Ishikawa (cell line): Measurements from ENCODE around the gene THSD4.

ENCODE experiments used
- CEBPB ChIP-seq: IDR thresholded peaks from 2 replicates; pipeline ENCODE4 v1.6.1; 2012
- CREB1 ChIP-seq: IDR thresholded peaks from 2 replicates; pipeline ENCODE4 v1.6.1; 2012; ENCODE audit warnings: low read depth
- EGR1 ChIP-seq: IDR thresholded peaks from 2 replicates; pipeline ENCODE4 v1.6.1; 2012
- EP300 ChIP-seq: IDR thresholded peaks from 2 replicates; pipeline ENCODE4 v1.6.1; 2012; ENCODE audit warnings: borderline replicate concordance
- FOXM1 ChIP-seq: IDR thresholded peaks from 2 replicates; pipeline ENCODE4 v1.6.1; 2012; ENCODE audit warnings: low read depth, borderline replicate concordance
- MAX ChIP-seq: IDR thresholded peaks from 2 replicates; pipeline ENCODE4 v1.6.1; 2012
- NFIC ChIP-seq: IDR thresholded peaks from 2 replicates; pipeline ENCODE4 v1.6.1; 2012
- RAD21 ChIP-seq: IDR thresholded peaks from 2 replicates; pipeline ENCODE4 v1.6.1; 2012; ENCODE audit warnings: low read depth
- REST ChIP-seq: IDR thresholded peaks from 2 replicates; pipeline ENCODE4 v1.6.1; 2012; ENCODE audit warnings: low read depth, mild to moderate bottlenecking
- TAF1 ChIP-seq: IDR thresholded peaks from 2 replicates; pipeline ENCODE4 v1.6.1; 2012; ENCODE audit warnings: low read depth, mild to moderate bottlenecking
- TCF12 ChIP-seq: IDR thresholded peaks from 2 replicates; pipeline ENCODE4 v1.6.1; 2012; ENCODE audit warnings: low read depth
- TEAD4 ChIP-seq: IDR thresholded peaks from 2 replicates; pipeline ENCODE4 v1.6.1; 2012
- USF1 ChIP-seq: IDR thresholded peaks from 2 replicates; pipeline ENCODE4 v1.6.1; 2012
- YY1 ChIP-seq: IDR thresholded peaks from 2 replicates; pipeline ENCODE4 v1.6.1; 2012; ENCODE audit warnings: low read depth
- ZBTB7A ChIP-seq: IDR thresholded peaks from 2 replicates; pipeline ENCODE4 v1.6.1; 2012; ENCODE audit warnings: low read depth

The THSD4 gene

GRCh38 chr15:71559616-71560015, 444.3 kb downstream of the THSD4 start:
- no peak for TF ChIP-seq TAF1

- TF ChIP-seq REST (no peak), MAX (no peak), RAD21 (no peak), FOXM1 (no peak), EGR1 (no peak), TCF12 (no peak), USF1 (no peak), ZBTB7A (no peak), YY1 (no peak), TEAD4 (no peak), TAF1 (no peak), EP300 (no peak)
These were observed 447.0 kb downstream of the THSD4 start for GRCh38 chr15:71562251-71562650.

GRCh38 chr15:71564217-71564616, 448.9 kb downstream of the THSD4 start:
- no peak for TF ChIP-seq FOXM1
- TF ChIP-seq NFIC = no peak
- no peak for TF ChIP-seq MAX
- TF ChIP-seq EGR1 = no peak
- no peak for TF ChIP-seq EP300
- TF ChIP-seq REST = no peak
- TF ChIP-seq CEBPB = no peak

- TF ChIP-seq NFIC (no peak), EP300 (no peak), TAF1 (no peak), REST (no peak), MAX (no peak), CEBPB (no peak), ZBTB7A (no peak), TCF12 (no peak), EGR1 (no peak), CREB1 (no peak), FOXM1 (no peak), USF1 (no peak), YY1 (no peak), TEAD4 (no peak), RAD21 (no peak)
These were observed 449.7 kb downstream of the THSD4 start for GRCh38 chr15:71565006-71565405.

- TF ChIP-seq NFIC (no peak), RAD21 (no peak), USF1 (no peak)
These were observed 450.4 kb downstream of the THSD4 start for GRCh38 chr15:71565631-71566160.
